Erythroblast (primary cell): ENCODE measurements around the gene PPFIA2.

Source experiments
- GATA1 ChIP-seq: IDR thresholded peaks from 2 replicates; pipeline ENCODE4 v1.6.1; 2011; ENCODE audit warnings: low read depth, mild to moderate bottlenecking, control low read depth, low read length, moderate library complexity
- POLR2A ChIP-seq: IDR thresholded peaks from 2 replicates; pipeline ENCODE4 v1.6.1; 2011; ENCODE audit warnings: mild to moderate bottlenecking, low read length

DNA sequence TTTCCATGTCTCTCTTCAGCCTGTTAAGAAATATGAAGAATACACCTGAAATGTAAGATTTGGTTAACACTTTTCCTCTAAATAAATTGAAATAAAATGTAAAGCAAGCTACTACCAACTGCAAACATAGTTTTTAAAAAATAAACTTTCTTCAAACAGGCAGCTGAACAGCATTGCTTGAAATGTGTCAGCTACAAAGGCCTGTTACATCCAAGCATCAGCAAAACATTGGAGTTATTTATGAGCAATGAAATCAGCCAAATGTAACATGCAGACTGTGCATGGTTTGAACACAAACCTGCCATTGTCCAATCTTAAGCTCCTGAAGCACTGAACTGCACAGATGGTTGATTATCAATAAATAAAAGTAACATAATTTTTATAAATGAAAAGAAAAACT, 390.0 kb downstream of the PPFIA2 start:
- TF ChIP-seq POLR2A (no peak), GATA1 (no peak)
